Peyer's patch (tissue), 4 donors: ENCODE measurements around the gene TUFT1. TPM values are rescaled to one million over a fixed set of nuclear protein-coding genes. Genes with fewer than 3 reads are reported as not detected.

Source experiments
- DNase-seq, 3 donors: peaks; one replicate each; pipeline ENCODE4 v3.0.0-alpha.2; 2017 to 2019
- H3K27ac ChIP-seq, 4 donors: fragments of 200-600 bp; sonication (generic); one replicate each; pipeline ENCODE4 v1.5.1; 2016 to 2019
- H3K27me3 ChIP-seq, 2 donors: fragments of 200-600 bp; sonication (generic); one replicate each; pipeline ENCODE4 v1.5.1; 2019
- H3K36me3 ChIP-seq, 3 donors: fragments of 200-600 bp; sonication (generic); one replicate each; pipeline ENCODE4 v1.5.1; 2016 to 2019
- H3K4me1 ChIP-seq, 4 donors: fragments of 200-600 bp; sonication (generic); one replicate each; pipeline ENCODE4 v1.5.1; 2016 to 2019
- H3K4me3 ChIP-seq, 4 donors: fragments of 200-600 bp; sonication (generic); 1 replicate in 3 of 4; 2 replicates in 1 of 4; pipeline ENCODE4 v1.5.1; 2016 to 2019; ENCODE audit warnings: mild to moderate bottlenecking in 1 of 4
- H3K9me3 ChIP-seq, 4 donors: fragments of 200-600 bp; sonication (generic); one replicate each; pipeline ENCODE4 v1.5.1; 2016 to 2019; ENCODE audit warnings: mild to moderate bottlenecking in 1 of 4
- CTCF ChIP-seq, 6 experiments: fragments of 450-650 bp in 4 of 6; fragments of 200-600 bp in 2 of 6; sonication (generic) in 1 of 6; IDR thresholded peaks; one replicate each; pipeline ENCODE4 v1.5.1; 2017 to 2019; ENCODE audit warnings: antibody characterized with exemption in 6 of 6, mild to moderate bottlenecking in 3 of 6, moderate library complexity in 1 of 6
- POLR2A ChIP-seq, 2 donors: fragments of 450-650 bp; IDR thresholded peaks; one replicate each; pipeline ENCODE4 v1.5.1; 2017; ENCODE audit warnings: antibody characterized with exemption in 2 of 2, mild to moderate bottlenecking in 2 of 2, moderate library complexity in 2 of 2
- total RNA-seq, 4 donors: library from RNA; depleted of rRNA; stranded (reverse); fragments of >200 nt; gene quantifications; one replicate each; pipeline ENCODE4 v1.1.0, GENCODE V29; 2016

Gene TUFT1
- total RNA-seq, 4 donors from 2014 or later, result 12.4 to 23.4 (median 19.3) TPM

- Histone ChIP-seq H3K36me3 (no peaks in the 10 kb centered on the region), H3K4me1 (no peaks in the 10 kb centered on the region), H3K27ac (no peak overlapping the region), H3K27me3 (no peaks in the 10 kb centered on the region), H3K9me3 (no peaks in the 10 kb centered on the region), H3K4me3 (no peak overlapping the region)
- DNase-seq, result no peak
- no peak for TF ChIP-seq POLR2A (IDR thresholded peaks at IDR 0.05)
- TF ChIP-seq CTCF (IDR thresholded peaks at IDR 0.05), result no peak
Observed at GRCh38 chr1:151556052-151556451, 15.9 kb downstream of the TUFT1 start.

GRCh38 chr1:151562661-151563060 is 22.6 kb downstream of the TUFT1 start:
- Histone ChIP-seq H3K27ac (no peak overlapping the region), H3K36me3 (peaks cover 0 to 24% (median 0%) of the 10 kb centered on the region in 3 donors)

GRCh38 chr1:151563376-151563775 is 23.3 kb downstream of the TUFT1 start:
- H3K27ac ChIP-seq, result no peak overlapping the region
- H3K4me1 ChIP-seq, result no peaks in the 10 kb centered on the region
- H3K4me3 ChIP-seq, result no peak overlapping the region
- no peaks in the 10 kb centered on the region for H3K27me3 ChIP-seq
- TF ChIP-seq CTCF (IDR thresholded peaks at IDR 0.05), result no peak
- TF ChIP-seq POLR2A (IDR thresholded peaks at IDR 0.05), result no peak
- H3K36me3 ChIP-seq, result peaks cover 0 to 24% (median 0%) of the 10 kb centered on the region in 3 donors
- DNase-seq, result no peak
- no peaks in the 10 kb centered on the region for H3K9me3 ChIP-seq

More at GRCh38 chr1:151562661-151563060, 22.6 kb downstream of the TUFT1 start:
- no peak for DNase-seq
- TF ChIP-seq POLR2A (IDR thresholded peaks at IDR 0.05) (no peak), CTCF (IDR thresholded peaks at IDR 0.05) (no peak)
- Histone ChIP-seq H3K4me3 (no peak overlapping the region), H3K9me3 (no peaks in the 10 kb centered on the region), H3K27me3 (no peaks in the 10 kb centered on the region), H3K4me1 (no peaks in the 10 kb centered on the region)

GRCh38 chr1:151565502-151566189 is 25.5 kb downstream of the TUFT1 start:
- peaks cover 0 to 24% (median 0%) of the 10 kb centered on the region in 3 donors for H3K36me3 ChIP-seq
- H3K9me3 ChIP-seq, result no peaks in the 10 kb centered on the region
- no peaks in the 10 kb centered on the region for H3K27me3 ChIP-seq
- no peak for DNase-seq
- H3K4me3 ChIP-seq, result no peak overlapping the region
- TF ChIP-seq CTCF (IDR thresholded peaks at IDR 0.05) (no peak), POLR2A (IDR thresholded peaks at IDR 0.05) (no peak)
- H3K4me1 ChIP-seq, result peaks cover 0 to 18% (median 4%) of the 10 kb centered on the region in 4 donors
- no peak overlapping the region for H3K27ac ChIP-seq

- H3K4me1 ChIP-seq, result peaks cover 0 to 21% (median 5%) of the 10 kb centered on the region in 4 donors
- H3K9me3 ChIP-seq, result no peaks in the 10 kb centered on the region
- H3K27ac ChIP-seq, result peak overlapping the region in 3 of 4 donors; percentile 2 to 76 (median 53)
- H3K36me3 ChIP-seq, result peaks cover 0 to 30% (median 0%) of the 10 kb centered on the region in 3 donors
- TF ChIP-seq CTCF (IDR thresholded peaks at IDR 0.05) (no peak), POLR2A (IDR thresholded peaks at IDR 0.05) (no peak)
- H3K27me3 ChIP-seq, result no peaks in the 10 kb centered on the region
- no peak for DNase-seq
- no peak overlapping the region for H3K4me3 ChIP-seq
Observed at GRCh38 chr1:151568626-151569088, 28.5 kb downstream of the TUFT1 start.
